PFSK-1 (cell line): ENCODE data around the gene SLC66A2.

Experiments used
- FOXP2 ChIP-seq: optimal IDR thresholded peaks from 2 replicates; pipeline ENCODE3; 2011; ENCODE audit warnings: borderline replicate concordance, control low read depth, inconsistent platforms; ENCODE audit not compliant: insufficient read depth; ENCODE audit errors: extremely low read length, extremely low read depth
- POLR2AphosphoS5 ChIP-seq: IDR thresholded peaks from 2 replicates; pipeline ENCODE4 v1.6.1; 2012; ENCODE audit warnings: low read depth, mild to moderate bottlenecking, control low read depth, low read length, moderate library complexity
- REST ChIP-seq, 2 experiments: IDR thresholded peaks; 2 replicates each; pipeline versions ENCODE4 v1.6.1 to v1.8.0; 2011 to 2012; ENCODE audit warnings: low read depth in 2 of 2, low read length in 2 of 2, control low read depth in 1 of 2, inconsistent platforms in 1 of 2, mild to moderate bottlenecking in 1 of 2, moderate library complexity in 1 of 2; ENCODE audit not compliant: insufficient read depth in 1 of 2
- SIN3A ChIP-seq: IDR thresholded peaks from 2 replicates; pipeline ENCODE4 v1.6.1; 2012; ENCODE audit warnings: mild to moderate bottlenecking, low read length, moderate library complexity, borderline replicate concordance; ENCODE audit not compliant: insufficient read depth
- TAF1 ChIP-seq: IDR thresholded peaks from 2 replicates; pipeline ENCODE4 v1.6.1; 2012; ENCODE audit warnings: low read length, control low read depth, borderline replicate concordance; ENCODE audit not compliant: insufficient read depth

SLC66A2 gene

GRCh38 chr18:79903071-79903635 is 48.3 kb downstream of the SLC66A2 start:
- TF ChIP-seq TAF1, result no peak
- no peak for TF ChIP-seq POLR2AphosphoS5
- TF ChIP-seq SIN3A, result no peak
- no peak for TF ChIP-seq FOXP2
- TF ChIP-seq REST (IDR thresholded peaks at IDR 0.05; ENCODE audit: insufficient read depth in 1 of 2, low read depth in 2 of 2, low read length in 2 of 2), result no peak

DNA sequence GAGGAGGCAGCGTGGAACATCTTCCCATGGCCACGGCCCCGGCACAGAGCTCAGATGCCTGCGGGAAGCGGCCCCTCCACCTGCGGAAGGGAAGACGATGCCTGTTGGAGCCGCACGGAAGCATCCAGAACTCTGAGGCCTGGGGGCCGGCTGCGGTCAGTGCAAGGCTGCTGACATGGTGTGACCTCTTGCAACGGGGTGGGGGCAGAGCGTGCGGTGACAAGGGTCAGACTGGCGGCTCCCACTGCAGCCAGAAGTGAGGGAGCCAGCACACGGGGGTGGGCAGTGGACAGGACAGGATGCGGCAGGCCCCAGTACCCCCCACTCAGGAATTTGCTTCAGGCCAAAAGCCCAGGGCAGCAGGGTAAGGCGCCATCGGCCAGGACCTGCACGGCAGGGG is 48.8 kb downstream of the SLC66A2 start:
- TF ChIP-seq TAF1, result no peak
- no peak for TF ChIP-seq REST (IDR thresholded peaks at IDR 0.05; ENCODE audit: insufficient read depth in 1 of 2, low read depth in 2 of 2, low read length in 2 of 2)
- TF ChIP-seq POLR2AphosphoS5, result no peak
- no peak for TF ChIP-seq FOXP2
- TF ChIP-seq SIN3A, result no peak

DNA sequence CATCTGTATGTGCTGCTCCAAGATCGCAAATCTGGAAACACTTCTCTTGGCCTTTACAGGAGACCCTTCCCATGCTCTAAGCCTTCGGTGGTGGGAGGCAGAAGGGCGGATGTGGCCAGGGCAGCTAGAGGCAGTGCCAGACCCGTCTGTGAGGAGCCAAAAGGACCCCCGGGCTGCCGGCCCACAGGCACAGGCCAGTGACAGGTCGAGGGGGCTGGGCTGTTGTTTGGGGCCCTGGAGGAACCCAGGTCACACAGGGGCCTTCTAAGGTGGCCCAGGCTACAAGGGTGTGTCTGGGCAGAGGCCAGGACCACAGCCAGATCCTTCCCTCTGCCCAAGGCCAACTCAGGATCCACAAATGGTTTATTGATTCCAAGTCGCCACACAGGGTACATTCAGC is 49.4 kb downstream of the SLC66A2 start:
- TF ChIP-seq REST (IDR thresholded peaks at IDR 0.05; ENCODE audit: insufficient read depth in 1 of 2, low read depth in 2 of 2, low read length in 2 of 2) (no peak), SIN3A (no peak), POLR2AphosphoS5 (no peak), FOXP2 (no peak), TAF1 (no peak)

DNA sequence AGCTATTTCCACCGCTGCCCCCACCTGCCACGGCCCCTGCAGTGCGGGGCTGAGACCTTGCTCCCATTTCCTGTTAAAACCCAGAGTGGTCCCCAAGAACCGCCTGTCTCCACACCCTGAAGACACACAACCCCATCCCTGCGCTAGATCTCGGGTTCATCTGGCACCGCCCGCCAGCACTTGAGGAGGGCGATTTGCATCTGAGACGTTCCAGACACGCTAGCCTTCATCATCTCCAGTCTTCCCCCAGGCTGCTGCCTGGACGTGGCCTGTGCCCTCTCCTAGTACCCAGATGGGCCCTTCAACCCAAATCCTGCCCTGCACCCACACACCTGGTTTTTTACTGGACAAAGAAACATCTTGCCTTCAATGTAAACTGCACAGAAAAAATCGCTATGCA is 49.8 kb downstream of the SLC66A2 start:
- no peak for TF ChIP-seq REST (IDR thresholded peaks at IDR 0.05; ENCODE audit: insufficient read depth in 1 of 2, low read depth in 2 of 2, low read length in 2 of 2)
- TF ChIP-seq POLR2AphosphoS5, result no peak
- TF ChIP-seq FOXP2, result no peak
- no peak for TF ChIP-seq TAF1
- no peak for TF ChIP-seq SIN3A
